ENCODE measurements around the gene BCL7A. TPM values are rescaled to one million over a fixed set of nuclear protein-coding genes. Genes with fewer than 3 reads are reported as not detected.

BCL7A gene
- total and polyA plus RNA-seq, 2 of the 8 experiments (the other 6 are each of a cell fraction or from before 2014, with no cell fraction given), result 11.9 to 12.7 TPM

GRCh38 chr12:122049827-122050226 lies 28.1 kb downstream of the BCL7A start:
- no peak overlapping the region for H3K4me2 ChIP-seq (ENCODE audit: insufficient read depth in 1 of 2, low read depth in 2 of 2, low read length in 2 of 2)
- H2AFZ ChIP-seq (ENCODE audit: low read length), result no peak overlapping the region
- no peak overlapping the region for H2BK120ac ChIP-seq (replicated peaks; ENCODE audit: low read depth, low read length)
- H3K4me1 ChIP-seq (replicated peaks in 1 of 4; ENCODE audit: control insufficient read depth in 3 of 4, insufficient read depth in 4 of 4, low read length in 3 of 4), result 0 out of 7 replicates have a peak, but pooled peaks cover 0 to 2% (median 0%) of the 10 kb centered on the region in 4 experiments
- ChIA-PET POLR2A (ENCODE audit: partially characterized antibody) (no interaction called here), CTCF (ENCODE audit: partially characterized antibody) (interaction anchor here (20.6 kb wide), 1 partner anchor 75 kb away, joined by 379 read pairs; no protein-coding TSS in a partner anchor)
- no peak for FAIRE-seq
- no peaks in the 10 kb centered on the region for H3K79me2 ChIP-seq (ENCODE audit: control insufficient read depth in 1 of 2, insufficient read depth in 2 of 2, low read length in 2 of 2)
- no peak overlapping the region for H3K27ac ChIP-seq (ENCODE audit: low read depth, low read length)
- H2BK20ac ChIP-seq (ENCODE audit: low read length), result no peak overlapping the region
- no peak overlapping the region for H3K18ac ChIP-seq (ENCODE audit: extremely low read depth, low read length)
- DNase-seq (ENCODE audit: low read depth in 1 of 2, low spot score in 2 of 2), result no peak
- no peak overlapping the region for H2BK5ac ChIP-seq (ENCODE audit: low read depth, low read length)
- no peak overlapping the region for H3K9ac ChIP-seq (replicated peaks in 1 of 4; ENCODE audit: extremely low read depth in 1 of 4, low read depth in 3 of 4, low read length in 3 of 4)
- H4K8ac ChIP-seq (ENCODE audit: extremely low read depth, insufficient read depth, low read length), result no peak overlapping the region
- H3K4ac ChIP-seq (replicated peaks; ENCODE audit: insufficient read length, low read depth, low read length), result no peak overlapping the region
- H3K56ac ChIP-seq (replicated peaks; ENCODE audit: insufficient read length, low read depth, low read length), result no peak overlapping the region
- H3K14ac ChIP-seq (ENCODE audit: insufficient read length), result no peak overlapping the region
- H2BK15ac ChIP-seq (ENCODE audit: low read length), result no peak overlapping the region
- WGBS, 2 experiments (ENCODE audit: extremely low coverage in 1 of 2, insufficient coverage in 1 of 2, insufficient read length in 1 of 2, insufficient replicate concordance in 2 of 2, low coverage in 1 of 2, low lambda C conversion rate in 2 of 2, missing lambda C conversion rate in 1 of 2), result 89% methylated on average over 9 of the region's 9 CpGs; no CpG with 5 or more reads in 1 of the 2 experiments
- H4K5ac ChIP-seq (ENCODE audit: insufficient read length, low read depth, low read length), result no peak overlapping the region
- no peak overlapping the region for H2AK5ac ChIP-seq (ENCODE audit: low read depth, low read length)
- H4K20me1 ChIP-seq (replicated peaks in 1 of 2; ENCODE audit: control insufficient read depth in 1 of 2, insufficient read depth in 2 of 2, low read length in 2 of 2), result peaks cover 0 to 5% of the 10 kb centered on the region in 2 experiments
- H3K27me3 ChIP-seq (replicated peaks in 1 of 4; ENCODE audit: control insufficient read depth in 3 of 4, extremely low read depth in 1 of 4, insufficient read depth in 3 of 4, low read length in 3 of 4), result no peaks in the 10 kb centered on the region
- no peaks in the 10 kb centered on the region for H3K23me2 ChIP-seq (ENCODE audit: low read depth, low read length)
- H3K23ac ChIP-seq (ENCODE audit: insufficient read length), result no peak overlapping the region
- no peak overlapping the region for H2BK12ac ChIP-seq (ENCODE audit: low read depth, low read length)
- H3K79me1 ChIP-seq (ENCODE audit: low read depth, low read length), result no peaks in the 10 kb centered on the region
- H3K36me3 ChIP-seq (ENCODE audit: control insufficient read depth in 2 of 4, insufficient read depth in 4 of 4, low read length in 3 of 4), result peaks cover 2 to 10% (median 7%) of the 10 kb centered on the region in 4 experiments; a peak in 7 of 8 replicates
- H4K91ac ChIP-seq (replicated peaks; ENCODE audit: insufficient read length, low read length), result no peak overlapping the region
- no peak overlapping the region for H3K4me3 ChIP-seq (ENCODE audit: extremely low read depth in 1 of 4, insufficient read depth in 2 of 4, low read depth in 3 of 4, low read length in 4 of 4)
- H3K9me3 ChIP-seq (ENCODE audit: insufficient read depth in 2 of 2, low read depth in 1 of 2, low read length in 1 of 2), result peaks cover 0 to 4% of the 10 kb centered on the region in 2 experiments; a peak in 2 of 4 replicates
- TF ChIP-seq CTCF (IDR thresholded peaks at IDR 0.05; ENCODE audit: control extremely low read depth in 1 of 3, insufficient read depth in 1 of 3, low read depth in 1 of 3, low read length in 3 of 3) (no peak), TAF7 (optimal IDR thresholded peaks at IDR 0.05; ENCODE audit: borderline replicate concordance, low read depth, low read length) (no peak), SP2 (IDR thresholded peaks at IDR 0.05; ENCODE audit: low read length) (no peak), SIN3A (conservative IDR thresholded peaks at IDR 0.05 in 1 of 2, IDR thresholded peaks at IDR 0.05 in 1 of 2; ENCODE audit: low read depth in 1 of 2, low read length in 2 of 2) (no peak), ASH2L (IDR thresholded peaks at IDR 0.05; ENCODE audit: low read length) (no peak), KDM4A (IDR thresholded peaks at IDR 0.05; ENCODE audit: low read depth, low read length, severe bottlenecking) (no peak), RNF2 (IDR thresholded peaks at IDR 0.05; ENCODE audit: borderline replicate concordance, low read depth, low read length, missing control alignments, poor library complexity, severe bottlenecking) (no peak), SP1 (IDR thresholded peaks at IDR 0.05; ENCODE audit: low read depth, low read length) (no peak), CREB1 (IDR thresholded peaks at IDR 0.05) (no peak), CHD2 (IDR thresholded peaks at IDR 0.05; ENCODE audit: low read length) (no peak), PHF8 (conservative IDR thresholded peaks at IDR 0.05; ENCODE audit: low read depth, low read length) (no peak), SRF (IDR thresholded peaks at IDR 0.05; ENCODE audit: low read depth, low read length) (no peak)
